K562 (cell line): ENCODE measurements around the gene HLF. TPM values are rescaled to one million over a fixed set of nuclear protein-coding genes. Genes with fewer than 3 reads are reported as not detected.

Experiments used
- BCLAF1 ChIP-seq, 2 experiments: fragments of 450-650 bp in 1 of 2; IDR thresholded peaks; 2 replicates each; pipeline ENCODE4 v1.6.1; 2011 to 2017; ENCODE audit warnings: low read depth in 2 of 2, antibody characterized with exemption in 1 of 2, borderline replicate concordance in 1 of 2, low read length in 1 of 2, mild to moderate bottlenecking in 1 of 2, mixed read lengths in 1 of 2; ENCODE audit not compliant: control insufficient read depth in 1 of 2
- CXXC5 ChIP-seq: fragments of 250-450 bp; sonication (Bioruptor Pico); IDR thresholded peaks from 2 replicates; pipeline ENCODE4 v1.8.0; 2022; ENCODE audit warnings: inconsistent platforms, mild to moderate bottlenecking, moderate library complexity
- DNMT1 ChIP-seq: fragments of 450-650 bp; IDR thresholded peaks from 2 replicates; pipeline ENCODE4 v1.6.1; 2016; ENCODE audit warnings: antibody characterized with exemption, mild to moderate bottlenecking
- E4F1 ChIP-seq: fragments of 250-450 bp; sonication (Bioruptor Pico); IDR thresholded peaks from 2 replicates; pipeline ENCODE4 v1.5.0; 2021; ENCODE audit warnings: mild to moderate bottlenecking, borderline replicate concordance
- FOXP1 ChIP-seq: sonication (generic); formaldehyde crosslinking; IDR thresholded peaks from 2 replicates; pipeline ENCODE4 v1.8.0; 2022; ENCODE audit warnings: mild to moderate bottlenecking, missing genetic modification reagents
- SP2 ChIP-seq: IDR thresholded peaks from 2 replicates; pipeline ENCODE4 v1.6.1; 2011; ENCODE audit warnings: mild to moderate bottlenecking, low read depth, low read length, moderate library complexity; ENCODE audit not compliant: poor library complexity, severe bottlenecking; ENCODE audit errors: extremely low read depth
- ZBTB40 ChIP-seq, 2 experiments: fragments of 450-650 bp in 1 of 2; sonication (generic) in 1 of 2; formaldehyde crosslinking in 1 of 2; IDR thresholded peaks; 2 replicates each; pipeline versions ENCODE4 v1.7.1 to v1.9.0; 2016 to 2022; ENCODE audit warnings: inconsistent platforms in 1 of 2, mild to moderate bottlenecking in 1 of 2, missing genetic modification reagents in 1 of 2
- ZBTB8A ChIP-seq: fragments of 450-650 bp; IDR thresholded peaks from 2 replicates; pipeline ENCODE4 v1.6.1; 2018; ENCODE audit warnings: mild to moderate bottlenecking, moderate library complexity; ENCODE audit not compliant: partially characterized antibody
- ZNF217 ChIP-seq: sonication (generic); formaldehyde crosslinking; IDR thresholded peaks from 2 replicates; pipeline ENCODE4 v1.8.0; 2022; ENCODE audit warnings: mild to moderate bottlenecking, missing genetic modification reagents
- ZNF668 ChIP-seq: fragments of 250-450 bp; sonication (Bioruptor Pico); IDR thresholded peaks from 2 replicates; pipeline ENCODE4 v1.8.0; 2022; ENCODE audit warnings: mild to moderate bottlenecking, inconsistent platforms
- polyA plus RNA-seq, 8 experiments: library from polyadenylated mRNA; depleted of rRNA in 4 of 8; stranded (reverse) in 5 of 8; unstranded in 3 of 8; fragments of >200 nt; fragmentation: Nextera tagmentation in 2 of 8; fragmentation: Illumina TruSeq in 1 of 8; extraction: Ambion mirVana in 2 of 8; extraction: Trizol in 1 of 8; gene quantifications; 2 replicates each; pipeline versions ENCODE4 v1.2.1 to v1.2.3, GENCODE V29; 2011 to 2014; ENCODE audit warnings: inconsistent platforms in 1 of 8, missing spikeins in 1 of 8
- total RNA-seq, 7 experiments: library from RNA; depleted of rRNA in 6 of 7; stranded (reverse); fragments of >200 nt in 6 of 7; fragmentation: Illumina TruSeq in 2 of 7; extraction: Trizol in 2 of 7; gene quantifications; 2 replicates each; pipeline versions ENCODE4 v1.2.1 to v1.2.3, GENCODE V29; 2011 to 2021; ENCODE audit warnings: low replicate concordance in 1 of 7

Gene HLF
- total and polyA plus RNA-seq, 9 of the 15 experiments (the other 6 are each of a cell fraction or from before 2014, with no cell fraction given), result 0.03 to 0.24 (median 0.09) TPM

GRCh38 chr17:55264645-55265298, at the start of gene HLF (continued):
- TF ChIP-seq BCLAF1 (IDR thresholded peaks at IDR 0.05; ENCODE audit: borderline replicate concordance in 1 of 2, control insufficient read depth in 1 of 2, low read depth in 2 of 2, low read length in 1 of 2) (no peak), FOXP1 (CRISPR knock-in tag) (peak; percentile 99), ZBTB40 (IDR thresholded peaks at IDR 0.05) (no peak), ZBTB40 (CRISPR knock-in tag; IDR thresholded peaks at IDR 0.05) (peak; percentile 53; the same call in 1 of the 2 replicates), ZNF668 (CRISPR knock-in tag) (no peak), ZNF217 (CRISPR knock-in tag) (no peak), ZBTB8A (no peak), DNMT1 (no peak), SP2 (no peak), E4F1 (CRISPR knock-in tag) (no peak), CXXC5 (CRISPR knock-in tag) (peak; percentile 96)
